ENCODE measurements around the gene TSPAN11. TPM values are rescaled to one million over a fixed set of nuclear protein-coding genes. Genes with fewer than 3 reads are reported as not detected.

The TSPAN11 gene
- total RNA-seq, 2 experiments from 2014 or later = not detected

- POLR2A ChIA-PET = no interaction called here
- DNase-seq (no peak), ATAC-seq (ENCODE audit: low read depth) (no peak)
- Mint-ChIP-seq H3K9me3 (no peaks in the 10 kb centered on the region), H3K27me3 (peaks cover 6% of the 10 kb centered on the region), H3K4me1 (peaks cover 5% of the 10 kb centered on the region), H3K27ac (no peak overlapping the region), H3K4me3 (no peak overlapping the region), H3K36me3 (no peaks in the 10 kb centered on the region)
Measured at GRCh38 chr12:30953951-30954751, 27.6 kb downstream of the TSPAN11 start.

GRCh38 chr12:30955214-30955613 lies 28.7 kb downstream of the TSPAN11 start:
- H3K4me1 Mint-ChIP-seq = peaks cover 5% of the 10 kb centered on the region
- peaks cover 8% of the 10 kb centered on the region for H3K27me3 Mint-ChIP-seq
- DNase-seq (no peak), ATAC-seq (ENCODE audit: low read depth) (no peak)
- H3K36me3 Mint-ChIP-seq = no peaks in the 10 kb centered on the region
- no peaks in the 10 kb centered on the region for H3K9me3 Mint-ChIP-seq
- H3K4me3 Mint-ChIP-seq = no peak overlapping the region
- POLR2A ChIA-PET = no interaction called here
- H3K27ac Mint-ChIP-seq = no peak overlapping the region

- POLR2A ChIA-PET = no interaction called here
- ATAC-seq (ENCODE audit: low read depth) (no peak), DNase-seq (no peak)
- Mint-ChIP-seq H3K36me3 (no peaks in the 10 kb centered on the region), H3K4me1 (no peaks in the 10 kb centered on the region), H3K9me3 (no peaks in the 10 kb centered on the region), H3K27ac (no peak overlapping the region), H3K27me3 (peaks cover 8% of the 10 kb centered on the region), H3K4me3 (no peak overlapping the region)
Measured at GRCh38 chr12:30959110-30959710, 32.7 kb downstream of the TSPAN11 start.

GRCh38 chr12:30959778-30960177 lies 33.2 kb downstream of the TSPAN11 start:
- no peak for ATAC-seq (ENCODE audit: low read depth)
- POLR2A ChIA-PET = no interaction called here

GRCh38 chr12:30961030-30961429 lies 34.5 kb downstream of the TSPAN11 start:
- no peak overlapping the region for H3K4me3 Mint-ChIP-seq
- peaks cover 2% of the 10 kb centered on the region for H3K27me3 Mint-ChIP-seq
- POLR2A ChIA-PET = no interaction called here
- ATAC-seq (ENCODE audit: low read depth) = no peak
- H3K27ac Mint-ChIP-seq = no peak overlapping the region
- no peaks in the 10 kb centered on the region for H3K36me3 Mint-ChIP-seq
- DNase-seq = no peak
- no peaks in the 10 kb centered on the region for H3K4me1 Mint-ChIP-seq
- H3K9me3 Mint-ChIP-seq = no peaks in the 10 kb centered on the region

More at GRCh38 chr12:30959778-30960177, 33.2 kb downstream of the TSPAN11 start:
- Mint-ChIP-seq H3K27ac (no peak overlapping the region), H3K36me3 (no peaks in the 10 kb centered on the region), H3K4me3 (no peak overlapping the region), H3K27me3 (peaks cover 8% of the 10 kb centered on the region), H3K4me1 (no peaks in the 10 kb centered on the region), H3K9me3 (no peaks in the 10 kb centered on the region)
- no peak for DNase-seq

GRCh38 chr12:30962047-30962446 lies 35.5 kb downstream of the TSPAN11 start:
- Mint-ChIP-seq H3K9me3 (no peaks in the 10 kb centered on the region), H3K4me3 (no peak overlapping the region), H3K27me3 (peaks cover 2% of the 10 kb centered on the region), H3K27ac (no peak overlapping the region), H3K4me1 (no peaks in the 10 kb centered on the region), H3K36me3 (no peaks in the 10 kb centered on the region)
- no peak for ATAC-seq (ENCODE audit: low read depth)
- POLR2A ChIA-PET = no interaction called here
- DNase-seq = no peak

- no peak for ATAC-seq (ENCODE audit: low read depth)
- POLR2A ChIA-PET = no interaction called here
- H3K4me3 Mint-ChIP-seq = no peak overlapping the region
- H3K4me1 Mint-ChIP-seq = no peaks in the 10 kb centered on the region
- DNase-seq = no peak
- no peak overlapping the region for H3K27ac Mint-ChIP-seq
- H3K36me3 Mint-ChIP-seq = no peaks in the 10 kb centered on the region
- H3K9me3 Mint-ChIP-seq = no peaks in the 10 kb centered on the region
- peaks cover 4% of the 10 kb centered on the region for H3K27me3 Mint-ChIP-seq
Measured at GRCh38 chr12:30963709-30964564, 37.4 kb downstream of the TSPAN11 start.

- Mint-ChIP-seq H3K4me1 (no peaks in the 10 kb centered on the region), H3K36me3 (no peaks in the 10 kb centered on the region), H3K9me3 (no peaks in the 10 kb centered on the region), H3K27me3 (peaks cover 2% of the 10 kb centered on the region), H3K4me3 (no peak overlapping the region), H3K27ac (no peak overlapping the region)
- DNase-seq (no peak), ATAC-seq (ENCODE audit: low read depth) (no peak)
- POLR2A ChIA-PET = no interaction called here
Measured at GRCh38 chr12:30964896-30965612, 38.5 kb downstream of the TSPAN11 start.

- Mint-ChIP-seq H3K36me3 (no peaks in the 10 kb centered on the region), H3K9me3 (no peaks in the 10 kb centered on the region), H3K4me3 (no peak overlapping the region), H3K27me3 (peaks cover 2% of the 10 kb centered on the region), H3K27ac (no peak overlapping the region), H3K4me1 (no peaks in the 10 kb centered on the region)
- POLR2A ChIA-PET = no interaction called here
- DNase-seq (no peak), ATAC-seq (ENCODE audit: low read depth) (no peak)
Measured at GRCh38 chr12:30965613-30965985, 39.1 kb downstream of the TSPAN11 start.

- no peak overlapping the region for H3K4me3 Mint-ChIP-seq
- no peaks in the 10 kb centered on the region for H3K36me3 Mint-ChIP-seq
- no peaks in the 10 kb centered on the region for H3K9me3 Mint-ChIP-seq
- no peaks in the 10 kb centered on the region for H3K4me1 Mint-ChIP-seq
- peaks cover 3% of the 10 kb centered on the region for H3K27me3 Mint-ChIP-seq
- no peak for ATAC-seq (ENCODE audit: low read depth)
- POLR2A ChIA-PET = no interaction called here
- no peak overlapping the region for H3K27ac Mint-ChIP-seq
- DNase-seq = no peak
Measured at GRCh38 chr12:30967026-30967425, 40.5 kb downstream of the TSPAN11 start.

- Mint-ChIP-seq H3K4me1 (no peaks in the 10 kb centered on the region), H3K4me3 (no peak overlapping the region), H3K36me3 (no peaks in the 10 kb centered on the region), H3K9me3 (no peaks in the 10 kb centered on the region), H3K27me3 (peaks cover 3% of the 10 kb centered on the region), H3K27ac (no peak overlapping the region)
- DNase-seq = no peak
- ATAC-seq (ENCODE audit: low read depth) = no peak
- POLR2A ChIA-PET = no interaction called here
Measured at GRCh38 chr12:30968211-30968610, 41.7 kb downstream of the TSPAN11 start.

- peaks cover 3% of the 10 kb centered on the region for H3K27me3 Mint-ChIP-seq
- no peak overlapping the region for H3K27ac Mint-ChIP-seq
- H3K4me3 Mint-ChIP-seq = no peak overlapping the region
- H3K36me3 Mint-ChIP-seq = no peaks in the 10 kb centered on the region
- no peaks in the 10 kb centered on the region for H3K4me1 Mint-ChIP-seq
- POLR2A ChIA-PET = no interaction called here
- H3K9me3 Mint-ChIP-seq = no peaks in the 10 kb centered on the region
- ATAC-seq (ENCODE audit: low read depth) (no peak), DNase-seq (no peak)
Measured at GRCh38 chr12:30969006-30969405, 42.5 kb downstream of the TSPAN11 start.

- no peak for ATAC-seq (ENCODE audit: low read depth)
- DNase-seq = no peak
- no peak overlapping the region for H3K4me3 Mint-ChIP-seq
- no peak overlapping the region for H3K27ac Mint-ChIP-seq
- no peaks in the 10 kb centered on the region for H3K4me1 Mint-ChIP-seq
- H3K36me3 Mint-ChIP-seq = no peaks in the 10 kb centered on the region
- POLR2A ChIA-PET = no interaction called here
- H3K9me3 Mint-ChIP-seq = no peaks in the 10 kb centered on the region
- H3K27me3 Mint-ChIP-seq = peaks cover 3% of the 10 kb centered on the region
Measured at GRCh38 chr12:30969606-30970395, 43.3 kb downstream of the TSPAN11 start.
